LoVo (cell line): ENCODE data around the gene CPNE8.

Source experiments
- DNase-seq: peaks from one replicate; pipeline ENCODE4 v3.0.0-alpha.2; 2016; ENCODE audit warnings: low spot score

CPNE8 gene

GRCh38 chr12:38905480-38906351 is at the start of gene CPNE8:
TSS of gene CPNE8 (minus strand) at chr12:38905591. CDS start at chr12:38905534, 57 bp downstream.
- DNase-seq: peak; percentile 54

GRCh38 chr12:38954238-38954873 is 49.0 kb upstream of the CPNE8 start:
- no peak for DNase-seq

GRCh38 chr12:38949363-38949762 is 44.0 kb upstream of the CPNE8 start:
- DNase-seq: no peak

- DNase-seq: no peak
Observed at GRCh38 chr12:38934686-38935085, 29.3 kb upstream of the CPNE8 start.

- DNase-seq: no peak
Observed at GRCh38 chr12:38934078-38934584, 28.7 kb upstream of the CPNE8 start.

GRCh38 chr12:38932320-38932719 is 26.9 kb upstream of the CPNE8 start:
- no peak for DNase-seq

- no peak for DNase-seq
Observed at GRCh38 chr12:38931461-38931860, 26.1 kb upstream of the CPNE8 start.

GRCh38 chr12:38930990-38931389 is 25.6 kb upstream of the CPNE8 start:
- DNase-seq: no peak

GRCh38 chr12:38926501-38926900 is 21.1 kb upstream of the CPNE8 start:
- DNase-seq: no peak

- DNase-seq: peak; percentile 74
Observed at GRCh38 chr12:38921025-38921677, 15.8 kb upstream of the CPNE8 start.

- DNase-seq: no peak
Observed at GRCh38 chr12:38919191-38919590, 13.8 kb upstream of the CPNE8 start.

GRCh38 chr12:38915429-38916182 is 10.2 kb upstream of the CPNE8 start:
- no peak for DNase-seq

- no peak for DNase-seq
Observed at GRCh38 chr12:38912116-38912515, 6.7 kb upstream of the CPNE8 start.

GRCh38 chr12:38911611-38912010 is 6.2 kb upstream of the CPNE8 start:
- no peak for DNase-seq

- DNase-seq: no peak
Observed at GRCh38 chr12:38907201-38907923, 2.0 kb upstream of the CPNE8 start.

- peak; percentile 88 for DNase-seq
Observed at GRCh38 chr12:38906482-38907200, 1.2 kb upstream of the CPNE8 start.

GRCh38 chr12:38904537-38905479 is 583 bp downstream of the CPNE8 start:
- peak; percentile 89 for DNase-seq

GRCh38 chr12:38903596-38903995 is 1.8 kb downstream of the CPNE8 start:
- DNase-seq: no peak

GRCh38 chr12:38898001-38898684 is 7.2 kb downstream of the CPNE8 start:
- DNase-seq: no peak
